PFSK-1 (cell line): Measurements from ENCODE around the gene ONECUT2.

Source experiments
- FOXP2 ChIP-seq: optimal IDR thresholded peaks from 2 replicates; pipeline ENCODE3; 2011; ENCODE audit warnings: borderline replicate concordance, control low read depth, inconsistent platforms; ENCODE audit not compliant: insufficient read depth; ENCODE audit errors: extremely low read length, extremely low read depth
- POLR2AphosphoS5 ChIP-seq: IDR thresholded peaks from 2 replicates; pipeline ENCODE4 v1.6.1; 2012; ENCODE audit warnings: low read depth, mild to moderate bottlenecking, control low read depth, low read length, moderate library complexity
- SIN3A ChIP-seq: IDR thresholded peaks from 2 replicates; pipeline ENCODE4 v1.6.1; 2012; ENCODE audit warnings: mild to moderate bottlenecking, low read length, moderate library complexity, borderline replicate concordance; ENCODE audit not compliant: insufficient read depth
- TAF1 ChIP-seq: IDR thresholded peaks from 2 replicates; pipeline ENCODE4 v1.6.1; 2012; ENCODE audit warnings: low read length, control low read depth, borderline replicate concordance; ENCODE audit not compliant: insufficient read depth
- TF ChIP-seq, protein P1 (sequence below), 2 experiments: IDR thresholded peaks; 2 replicates each; pipeline versions ENCODE4 v1.6.1 to v1.8.0; 2011 to 2012; ENCODE audit warnings: low read depth in 2 of 2, low read length in 2 of 2, control low read depth in 1 of 2, inconsistent platforms in 1 of 2, mild to moderate bottlenecking in 1 of 2, moderate library complexity in 1 of 2; ENCODE audit not compliant: insufficient read depth in 1 of 2

Gene ONECUT2

DNA sequence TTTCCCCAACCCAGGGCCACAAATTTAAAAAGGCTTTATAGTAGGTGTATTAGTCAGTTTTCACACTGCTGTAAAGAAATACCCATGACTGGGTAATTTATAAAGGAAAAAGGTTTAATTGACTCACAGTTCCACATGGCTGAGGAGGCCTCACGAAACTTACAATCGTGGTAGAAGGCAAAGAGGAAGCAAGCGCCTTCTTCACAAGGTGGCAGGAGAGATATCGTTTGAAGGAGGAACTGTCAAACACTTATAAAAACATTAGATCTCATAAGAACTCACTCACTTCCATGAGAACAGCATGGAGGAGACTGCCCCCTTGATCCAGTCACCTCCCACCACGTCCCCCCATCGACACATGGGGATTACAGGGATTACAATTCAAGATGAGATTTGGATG is 80.9 kb downstream of the ONECUT2 start:
- TF ChIP-seq TAF1 (no peak), SIN3A (no peak), FOXP2 (no peak), POLR2AphosphoS5 (no peak)
- TF ChIP-seq, protein P1, sequence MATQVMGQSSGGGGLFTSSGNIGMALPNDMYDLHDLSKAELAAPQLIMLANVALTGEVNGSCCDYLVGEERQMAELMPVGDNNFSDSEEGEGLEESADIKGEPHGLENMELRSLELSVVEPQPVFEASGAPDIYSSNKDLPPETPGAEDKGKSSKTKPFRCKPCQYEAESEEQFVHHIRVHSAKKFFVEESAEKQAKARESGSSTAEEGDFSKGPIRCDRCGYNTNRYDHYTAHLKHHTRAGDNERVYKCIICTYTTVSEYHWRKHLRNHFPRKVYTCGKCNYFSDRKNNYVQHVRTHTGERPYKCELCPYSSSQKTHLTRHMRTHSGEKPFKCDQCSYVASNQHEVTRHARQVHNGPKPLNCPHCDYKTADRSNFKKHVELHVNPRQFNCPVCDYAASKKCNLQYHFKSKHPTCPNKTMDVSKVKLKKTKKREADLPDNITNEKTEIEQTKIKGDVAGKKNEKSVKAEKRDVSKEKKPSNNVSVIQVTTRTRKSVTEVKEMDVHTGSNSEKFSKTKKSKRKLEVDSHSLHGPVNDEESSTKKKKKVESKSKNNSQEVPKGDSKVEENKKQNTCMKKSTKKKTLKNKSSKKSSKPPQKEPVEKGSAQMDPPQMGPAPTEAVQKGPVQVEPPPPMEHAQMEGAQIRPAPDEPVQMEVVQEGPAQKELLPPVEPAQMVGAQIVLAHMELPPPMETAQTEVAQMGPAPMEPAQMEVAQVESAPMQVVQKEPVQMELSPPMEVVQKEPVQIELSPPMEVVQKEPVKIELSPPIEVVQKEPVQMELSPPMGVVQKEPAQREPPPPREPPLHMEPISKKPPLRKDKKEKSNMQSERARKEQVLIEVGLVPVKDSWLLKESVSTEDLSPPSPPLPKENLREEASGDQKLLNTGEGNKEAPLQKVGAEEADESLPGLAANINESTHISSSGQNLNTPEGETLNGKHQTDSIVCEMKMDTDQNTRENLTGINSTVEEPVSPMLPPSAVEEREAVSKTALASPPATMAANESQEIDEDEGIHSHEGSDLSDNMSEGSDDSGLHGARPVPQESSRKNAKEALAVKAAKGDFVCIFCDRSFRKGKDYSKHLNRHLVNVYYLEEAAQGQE (IDR thresholded peaks at IDR 0.05; ENCODE audit: insufficient read depth in 1 of 2, low read depth in 2 of 2, low read length in 2 of 2) = no peak

DNA sequence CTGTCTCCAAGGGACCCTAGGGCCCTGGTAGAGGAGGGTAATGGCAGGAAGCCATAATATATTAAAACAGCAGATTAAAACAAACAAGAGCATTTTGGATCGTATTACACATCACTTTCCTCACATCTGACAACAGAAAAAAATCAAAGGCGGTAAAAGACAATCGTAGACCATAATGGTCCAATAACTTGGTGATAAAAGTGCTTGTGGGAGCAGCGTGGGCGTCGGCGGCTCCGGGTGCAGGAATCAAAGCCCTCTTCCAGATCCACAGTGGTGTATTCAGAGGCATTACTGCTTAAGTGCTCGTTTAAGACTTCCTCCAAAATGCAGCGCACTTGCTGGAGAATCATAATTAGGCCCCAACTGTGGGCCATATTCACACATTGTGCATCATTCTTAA is 83.4 kb downstream of the ONECUT2 start:
- TF ChIP-seq FOXP2 (no peak), POLR2AphosphoS5 (no peak), TAF1 (no peak), SIN3A (no peak)
- TF ChIP-seq, protein P1 (IDR thresholded peaks at IDR 0.05; ENCODE audit: insufficient read depth in 1 of 2, low read depth in 2 of 2, low read length in 2 of 2) = no peak

DNA sequence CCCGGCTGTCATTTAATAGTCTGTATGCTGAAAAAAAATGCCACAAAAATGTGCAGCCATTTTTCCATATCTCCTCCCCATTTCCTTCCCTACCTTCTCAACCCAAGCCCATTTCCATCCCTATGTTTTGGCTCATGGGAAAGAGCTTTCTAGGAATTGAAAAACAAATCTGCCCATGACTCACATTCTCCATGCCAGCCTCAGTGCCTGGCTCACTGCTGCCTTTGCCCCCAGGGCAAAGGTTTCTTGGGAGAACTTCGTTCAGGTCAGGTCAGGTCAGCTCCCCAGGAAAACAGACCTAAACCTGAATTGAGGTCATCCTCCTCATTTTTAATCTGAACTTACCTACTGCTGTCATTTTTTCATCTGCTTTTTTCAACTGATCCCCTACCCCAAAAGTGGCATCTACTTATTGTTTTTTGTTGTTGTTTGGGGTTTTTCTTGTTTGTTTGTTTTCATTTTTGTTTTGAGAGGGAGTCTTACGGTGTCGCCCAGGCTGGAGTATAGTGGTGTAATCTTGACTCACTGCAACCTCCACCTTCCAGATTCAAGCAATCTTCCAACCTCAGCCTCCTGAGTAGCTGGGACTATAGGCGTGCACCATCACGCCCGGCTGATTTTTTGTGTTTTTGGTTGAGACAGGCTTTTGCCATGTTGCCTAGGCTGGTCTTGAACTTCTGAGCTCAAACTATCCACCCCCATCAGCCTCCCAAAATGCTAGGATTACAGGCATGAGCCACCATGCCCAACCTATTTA is 84.7 kb downstream of the ONECUT2 start:
- TF ChIP-seq TAF1 (no peak), FOXP2 (no peak), POLR2AphosphoS5 (no peak), SIN3A (no peak)
- TF ChIP-seq, protein P1 (IDR thresholded peaks at IDR 0.05; ENCODE audit: insufficient read depth in 1 of 2, low read depth in 2 of 2, low read length in 2 of 2) = no peak

DNA sequence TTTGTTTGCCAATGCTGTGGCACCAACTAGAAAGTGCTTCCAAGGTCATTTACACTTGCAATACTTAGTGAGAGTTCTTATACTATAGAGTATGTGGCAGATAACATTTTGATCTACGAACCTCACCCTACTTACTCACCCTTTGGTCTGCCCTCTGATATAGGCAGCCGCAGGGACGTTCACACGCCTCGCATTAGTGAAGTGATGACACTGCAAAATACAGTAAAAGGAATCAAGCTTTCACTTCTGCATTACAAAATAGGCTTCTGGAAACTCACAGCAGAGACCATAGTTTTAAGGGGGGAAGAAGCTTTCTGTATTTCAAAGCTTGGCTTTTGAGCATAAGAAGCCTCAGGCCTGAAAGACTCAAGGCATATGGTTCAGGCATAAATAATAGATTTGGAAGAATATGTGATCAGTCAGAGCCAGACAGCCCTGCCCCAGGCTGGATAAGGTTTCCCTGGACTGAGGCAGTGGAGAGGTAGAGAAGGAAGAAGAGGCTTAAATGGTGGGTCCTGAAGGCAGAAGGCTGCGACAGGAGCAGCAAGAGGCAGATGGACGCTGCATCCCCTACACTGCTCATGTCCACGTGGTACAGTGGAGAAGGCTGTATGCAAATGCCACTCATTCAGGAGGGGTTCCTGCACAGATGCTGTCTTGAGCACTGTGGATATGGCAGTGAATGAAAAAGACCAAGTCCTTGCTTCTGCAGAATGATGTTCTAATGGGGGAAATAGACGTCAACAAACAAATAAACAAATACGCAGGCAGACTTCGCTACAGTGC is 88.2 kb downstream of the ONECUT2 start:
- TF ChIP-seq TAF1 = no peak
- TF ChIP-seq SIN3A = no peak
- no peak for TF ChIP-seq POLR2AphosphoS5
- TF ChIP-seq, protein P1 (IDR thresholded peaks at IDR 0.05; ENCODE audit: insufficient read depth in 1 of 2, low read depth in 2 of 2, low read length in 2 of 2) = no peak
- TF ChIP-seq FOXP2 = no peak
